Panc1 (cell line): ENCODE measurements around the gene PROM1. TPM values are rescaled to one million over a fixed set of nuclear protein-coding genes. Genes with fewer than 3 reads are reported as not detected.

Source experiments
- ATAC-seq: fragments of 200-7000 bp; cut with Tn5 transposase; 2 replicates; pipeline ENCODE4 v1.9.1; 2020; ENCODE audit warnings: mild to moderate bottlenecking, moderate library complexity
- BruUV-seq: library from RNA; stranded (reverse); fragments of 400-500 nt; replicated peaks from 2 replicates; lab custom pipeline; 2021; lab: Mats Ljungman, UMichigan
- CTCF ChIA-PET: fragments of 300-600 bp; sonication (Branson Sonifier 250); formaldehyde crosslinking; loops from one replicate; lab custom pipeline; 2022; ENCODE audit warnings: antibody characterized with exemption; lab: Charles Lee
- POLR2A ChIA-PET: fragments of 300-600 bp; sonication (Branson Sonifier 250); formaldehyde crosslinking; loops from one replicate; lab custom pipeline; 2022; ENCODE audit warnings: antibody characterized with exemption; lab: Charles Lee
- DNase-seq: peaks from one replicate; pipeline ENCODE4 v3.0.0-alpha.2; 2010; ENCODE audit warnings: low read depth, low spot score
- H3K27ac ChIP-seq: 2 replicates; pipeline ENCODE4 v1.5.1; 2011; ENCODE audit warnings: mild to moderate bottlenecking, low read length, inconsistent platforms
- H3K27me3 ChIP-seq: fragments of 200-500 bp; sonication (Bioruptor generic); 2 replicates; pipeline ENCODE4 v1.6.0; 2014; ENCODE audit warnings: low read length, inconsistent platforms; ENCODE audit not compliant: control insufficient read depth, insufficient read depth
- H3K36me3 ChIP-seq: fragments of 200-500 bp; sonication (Bioruptor generic); 2 replicates; pipeline ENCODE4 v1.5.1; 2014; ENCODE audit warnings: inconsistent platforms, mild to moderate bottlenecking, low read length, moderate library complexity; ENCODE audit not compliant: control insufficient read depth, insufficient read depth
- H3K4me1 ChIP-seq: 2 replicates; pipeline ENCODE4 v1.5.1; 2011; ENCODE audit warnings: inconsistent platforms, mild to moderate bottlenecking, low read length, moderate library complexity; ENCODE audit not compliant: control insufficient read depth, insufficient read depth
- H3K4me3 ChIP-seq, 2 experiments: 2 replicates each; pipeline ENCODE4 v1.5.1; 2011 to 2012; ENCODE audit warnings: low read depth in 2 of 2, low read length in 2 of 2, mild to moderate bottlenecking in 2 of 2, inconsistent platforms in 1 of 2, moderate library complexity in 1 of 2
- H3K9me3 ChIP-seq: fragments of 200-500 bp; sonication (Bioruptor generic); 2 replicates; pipeline ENCODE4 v1.5.1; 2014; ENCODE audit warnings: low read depth, mild to moderate bottlenecking, inconsistent platforms, low read length, moderate library complexity; ENCODE audit not compliant: control insufficient read depth, insufficient read depth
- POLR2AphosphoS5 ChIP-seq: IDR thresholded peaks from 2 replicates; pipeline ENCODE4 v1.6.1; 2012; ENCODE audit warnings: mild to moderate bottlenecking, low read depth, low read length, moderate library complexity
- SIN3A ChIP-seq: IDR thresholded peaks from 2 replicates; pipeline ENCODE4 v1.6.1; 2012; ENCODE audit warnings: low read depth, mild to moderate bottlenecking, low read length, moderate library complexity, borderline replicate concordance; ENCODE audit not compliant: insufficient read depth
- TCF7L2 ChIP-seq: IDR thresholded peaks from 2 replicates; pipeline ENCODE4 v1.6.1; 2011; ENCODE audit warnings: mild to moderate bottlenecking, low read depth, low read length, inconsistent platforms
- in situ Hi-C: cut with HindIII; loops from 2 replicates; pipeline ENCODE4 v1.10.0; 2016; ENCODE audit warnings: low sequenced_read_pairs, low pct_unique_long_range_greater_than_20kb
- intact Hi-C: fragments of 100-400 bp; cut with micrococcal nuclease; formaldehyde crosslinking; loops from one replicate; pipeline ENCODE4 v1.10.0; 2022; ENCODE audit not compliant: unreplicated experiment
- total RNA-seq: library from RNA; stranded (reverse); gene quantifications from one replicate; pipeline ENCODE4 v1.2.1, GENCODE V29; 2021; ENCODE audit not compliant: unreplicated experiment
- TF ChIP-seq, protein P1 (sequence below): fragments of 450-650 bp; IDR thresholded peaks from 2 replicates; pipeline ENCODE4 v1.5.1; 2017; ENCODE audit warnings: mild to moderate bottlenecking
- TF ChIP-seq, protein P2 (sequence below), 2 experiments: IDR thresholded peaks; 2 replicates each; pipeline ENCODE4 v1.6.1; 2011 to 2012; ENCODE audit warnings: low read depth in 2 of 2, control low read depth in 1 of 2, low read length in 1 of 2, mild to moderate bottlenecking in 1 of 2, moderate library complexity in 1 of 2; ENCODE audit not compliant: insufficient read depth in 1 of 2

Gene PROM1
- total RNA-seq, 1 experiment from 2014 or later, result 0.18 TPM

DNA sequence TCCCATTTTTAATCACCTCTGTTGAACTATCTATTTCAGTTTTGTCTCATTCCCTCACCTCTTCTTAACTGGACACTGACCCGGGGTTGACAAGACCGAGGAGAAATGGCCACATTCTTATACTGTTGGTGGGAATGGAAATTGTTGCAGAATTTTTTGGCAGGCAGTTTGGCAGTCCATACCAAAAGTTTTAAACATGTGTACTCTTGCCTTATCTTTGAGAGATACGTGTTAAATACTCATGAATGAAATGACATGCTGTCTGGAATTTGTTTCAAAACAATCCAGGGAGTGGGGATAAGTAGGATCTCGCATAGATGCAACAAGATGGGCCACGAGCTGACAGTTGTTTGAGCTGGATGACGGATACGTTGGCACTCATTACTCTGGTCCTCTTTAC, 157.3 kb downstream of the PROM1 start:
- intact Hi-C loops (no loop called here), in situ Hi-C loops (no loop called here)
- H3K9me3 ChIP-seq, result no peaks in the 10 kb centered on the region
- ChIA-PET POLR2A (no interaction called here), CTCF (no interaction called here)
- H3K27ac ChIP-seq, result no peak overlapping the region
- H3K36me3 ChIP-seq, result no peaks in the 10 kb centered on the region
- no peak overlapping the region for H3K4me3 ChIP-seq
- no peaks in the 10 kb centered on the region for H3K27me3 ChIP-seq
- H3K4me1 ChIP-seq, result no peaks in the 10 kb centered on the region; the same call in 1 of the 2 replicates
- ATAC-seq (no peak), DNase-seq (no peak)
- no peak for TF ChIP-seq TCF7L2
- no peak for TF ChIP-seq POLR2AphosphoS5
- TF ChIP-seq SIN3A, result no peak
- TF ChIP-seq, protein P1, sequence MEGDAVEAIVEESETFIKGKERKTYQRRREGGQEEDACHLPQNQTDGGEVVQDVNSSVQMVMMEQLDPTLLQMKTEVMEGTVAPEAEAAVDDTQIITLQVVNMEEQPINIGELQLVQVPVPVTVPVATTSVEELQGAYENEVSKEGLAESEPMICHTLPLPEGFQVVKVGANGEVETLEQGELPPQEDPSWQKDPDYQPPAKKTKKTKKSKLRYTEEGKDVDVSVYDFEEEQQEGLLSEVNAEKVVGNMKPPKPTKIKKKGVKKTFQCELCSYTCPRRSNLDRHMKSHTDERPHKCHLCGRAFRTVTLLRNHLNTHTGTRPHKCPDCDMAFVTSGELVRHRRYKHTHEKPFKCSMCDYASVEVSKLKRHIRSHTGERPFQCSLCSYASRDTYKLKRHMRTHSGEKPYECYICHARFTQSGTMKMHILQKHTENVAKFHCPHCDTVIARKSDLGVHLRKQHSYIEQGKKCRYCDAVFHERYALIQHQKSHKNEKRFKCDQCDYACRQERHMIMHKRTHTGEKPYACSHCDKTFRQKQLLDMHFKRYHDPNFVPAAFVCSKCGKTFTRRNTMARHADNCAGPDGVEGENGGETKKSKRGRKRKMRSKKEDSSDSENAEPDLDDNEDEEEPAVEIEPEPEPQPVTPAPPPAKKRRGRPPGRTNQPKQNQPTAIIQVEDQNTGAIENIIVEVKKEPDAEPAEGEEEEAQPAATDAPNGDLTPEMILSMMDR, result no peak
- TF ChIP-seq, protein P2, sequence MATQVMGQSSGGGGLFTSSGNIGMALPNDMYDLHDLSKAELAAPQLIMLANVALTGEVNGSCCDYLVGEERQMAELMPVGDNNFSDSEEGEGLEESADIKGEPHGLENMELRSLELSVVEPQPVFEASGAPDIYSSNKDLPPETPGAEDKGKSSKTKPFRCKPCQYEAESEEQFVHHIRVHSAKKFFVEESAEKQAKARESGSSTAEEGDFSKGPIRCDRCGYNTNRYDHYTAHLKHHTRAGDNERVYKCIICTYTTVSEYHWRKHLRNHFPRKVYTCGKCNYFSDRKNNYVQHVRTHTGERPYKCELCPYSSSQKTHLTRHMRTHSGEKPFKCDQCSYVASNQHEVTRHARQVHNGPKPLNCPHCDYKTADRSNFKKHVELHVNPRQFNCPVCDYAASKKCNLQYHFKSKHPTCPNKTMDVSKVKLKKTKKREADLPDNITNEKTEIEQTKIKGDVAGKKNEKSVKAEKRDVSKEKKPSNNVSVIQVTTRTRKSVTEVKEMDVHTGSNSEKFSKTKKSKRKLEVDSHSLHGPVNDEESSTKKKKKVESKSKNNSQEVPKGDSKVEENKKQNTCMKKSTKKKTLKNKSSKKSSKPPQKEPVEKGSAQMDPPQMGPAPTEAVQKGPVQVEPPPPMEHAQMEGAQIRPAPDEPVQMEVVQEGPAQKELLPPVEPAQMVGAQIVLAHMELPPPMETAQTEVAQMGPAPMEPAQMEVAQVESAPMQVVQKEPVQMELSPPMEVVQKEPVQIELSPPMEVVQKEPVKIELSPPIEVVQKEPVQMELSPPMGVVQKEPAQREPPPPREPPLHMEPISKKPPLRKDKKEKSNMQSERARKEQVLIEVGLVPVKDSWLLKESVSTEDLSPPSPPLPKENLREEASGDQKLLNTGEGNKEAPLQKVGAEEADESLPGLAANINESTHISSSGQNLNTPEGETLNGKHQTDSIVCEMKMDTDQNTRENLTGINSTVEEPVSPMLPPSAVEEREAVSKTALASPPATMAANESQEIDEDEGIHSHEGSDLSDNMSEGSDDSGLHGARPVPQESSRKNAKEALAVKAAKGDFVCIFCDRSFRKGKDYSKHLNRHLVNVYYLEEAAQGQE (IDR thresholded peaks at IDR 0.05; ENCODE audit: insufficient read depth in 1 of 2, low read depth in 2 of 2, low read length in 1 of 2), result no peak
- BruUV-seq, result no TSS peak

DNA sequence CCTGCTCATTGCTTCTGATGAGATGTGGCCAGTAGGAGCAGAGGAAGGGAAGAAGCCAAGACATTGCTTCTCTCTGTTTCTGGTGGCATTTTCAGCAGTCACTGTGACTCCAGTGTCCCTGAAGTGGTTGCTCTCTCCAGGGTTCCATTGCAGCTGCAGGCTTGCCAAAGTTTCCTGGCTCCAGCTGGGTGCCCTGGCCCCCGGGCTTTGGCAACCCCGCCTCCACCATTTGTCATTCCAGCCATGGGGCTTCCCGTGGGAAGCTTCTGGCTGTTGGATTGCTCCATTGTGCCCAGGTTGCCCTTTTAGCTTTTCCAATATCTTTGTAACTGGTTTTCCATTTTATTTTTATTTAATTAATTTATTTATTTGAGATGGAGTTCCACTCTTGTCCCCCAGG, 158.0 kb downstream of the PROM1 start:
- Histone ChIP-seq H3K9me3 (no peaks in the 10 kb centered on the region), H3K27me3 (no peaks in the 10 kb centered on the region), H3K27ac (no peak overlapping the region), H3K36me3 (no peaks in the 10 kb centered on the region), H3K4me3 (no peak overlapping the region), H3K4me1 (no peaks in the 10 kb centered on the region; the same call in 1 of the 2 replicates)
- ATAC-seq, result no peak
- DNase-seq, result no peak
- ChIA-PET CTCF (no interaction called here), POLR2A (no interaction called here)
- intact Hi-C loops, result no loop called here
- in situ Hi-C loops, result no loop called here
- no peak for TF ChIP-seq POLR2AphosphoS5
- no peak for TF ChIP-seq TCF7L2
- TF ChIP-seq SIN3A, result no peak
- TF ChIP-seq, protein P1, result no peak
- TF ChIP-seq, protein P2 (IDR thresholded peaks at IDR 0.05; ENCODE audit: insufficient read depth in 1 of 2, low read depth in 2 of 2, low read length in 1 of 2), result no peak
- no TSS peak for BruUV-seq
